Fibroblast of skin of left quadriceps (primary cell): ENCODE results near the gene AQP12A.

Experiments
- DNase-seq, 2 experiments: peaks; one replicate each; pipeline ENCODE4 v3.0.0-alpha.2; 2013; ENCODE audit warnings: low read depth in 2 of 2

The AQP12A gene

DNA sequence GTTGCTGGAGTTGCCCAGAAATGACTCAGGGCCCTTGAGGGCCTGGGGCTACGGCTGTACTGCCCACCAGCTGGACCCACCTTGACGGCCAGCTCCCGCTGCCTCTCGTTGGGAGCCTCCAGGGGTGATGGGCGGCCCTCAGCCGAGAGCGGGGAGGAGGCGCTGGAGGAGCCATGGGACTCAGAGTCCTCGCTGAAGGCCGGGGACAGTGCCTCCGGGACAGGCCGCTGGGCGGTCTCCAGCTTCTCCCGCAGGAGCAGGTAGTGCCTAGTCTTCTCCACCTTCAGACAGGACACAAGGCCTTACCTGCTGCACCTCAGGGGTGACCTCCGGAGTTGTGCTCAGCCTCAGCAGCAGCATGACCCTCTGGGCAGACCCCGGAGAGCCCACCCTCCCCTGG, 30.7 kb downstream of the AQP12A start:
- no peak for DNase-seq

DNA sequence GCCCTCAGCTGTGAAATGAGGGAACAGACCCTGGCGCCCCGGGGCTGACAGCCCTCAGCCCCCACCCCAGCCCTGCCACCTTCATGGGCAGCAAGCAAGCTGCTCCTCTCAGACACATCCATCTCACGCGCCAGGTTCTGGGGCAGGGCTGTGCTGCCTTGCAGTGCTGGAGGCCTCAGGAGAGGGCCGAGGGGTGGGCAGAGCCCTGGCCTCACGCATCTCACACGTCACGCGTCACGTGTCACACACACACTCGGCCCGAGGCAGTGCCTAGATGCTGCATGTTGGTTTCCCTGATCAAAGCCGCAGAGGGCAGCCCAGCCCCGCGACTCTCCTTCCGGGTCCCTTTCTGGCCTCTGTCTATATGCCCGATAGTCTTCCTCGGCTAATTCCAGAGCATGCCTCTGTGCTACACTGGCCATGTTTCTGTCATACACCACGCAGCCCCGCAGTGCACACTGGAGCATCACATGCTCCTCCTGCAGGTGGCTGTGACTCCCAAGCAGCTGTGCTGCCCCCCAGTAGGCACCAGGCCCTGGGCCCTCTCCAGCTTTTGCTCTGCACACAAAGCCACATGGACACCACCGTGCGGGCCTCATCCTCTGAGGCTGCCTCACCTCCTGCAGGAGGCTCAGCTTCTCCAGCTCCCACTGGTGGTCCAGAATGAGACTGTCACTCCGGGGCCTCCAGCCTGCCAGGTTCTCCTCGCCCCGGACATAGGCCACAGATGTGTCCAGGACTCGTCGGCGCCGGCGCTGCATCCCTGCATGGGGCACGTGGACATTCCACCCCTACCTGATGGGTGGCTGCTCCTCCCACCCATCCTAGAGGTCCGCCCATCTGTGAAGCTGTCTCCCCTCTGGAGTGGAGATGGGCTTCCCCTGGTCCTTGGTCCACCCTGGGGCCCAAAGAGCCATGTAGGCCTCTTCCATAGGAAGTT, 31.4 kb downstream of the AQP12A start:
- no peak for DNase-seq

DNA sequence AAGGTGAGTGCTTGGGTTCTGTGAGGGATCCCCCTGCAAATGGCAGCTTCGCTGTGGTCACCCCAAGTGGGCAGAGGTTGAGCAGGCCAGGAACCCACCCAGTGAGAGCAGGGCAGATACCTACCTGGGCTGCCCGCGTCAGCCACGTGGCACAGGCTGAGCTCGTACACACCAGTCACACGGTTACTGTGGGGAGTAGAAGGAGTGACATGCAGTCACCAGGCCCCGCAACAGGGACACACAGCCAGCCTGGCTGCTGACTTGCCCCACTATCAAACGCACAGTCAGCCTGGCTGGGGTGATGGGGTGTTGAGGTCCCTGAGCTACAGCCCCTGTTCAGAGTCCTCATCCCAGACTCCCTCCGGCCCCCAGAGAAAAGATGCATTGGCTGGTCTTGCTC, 32.2 kb downstream of the AQP12A start:
- DNase-seq, result no peak

DNA sequence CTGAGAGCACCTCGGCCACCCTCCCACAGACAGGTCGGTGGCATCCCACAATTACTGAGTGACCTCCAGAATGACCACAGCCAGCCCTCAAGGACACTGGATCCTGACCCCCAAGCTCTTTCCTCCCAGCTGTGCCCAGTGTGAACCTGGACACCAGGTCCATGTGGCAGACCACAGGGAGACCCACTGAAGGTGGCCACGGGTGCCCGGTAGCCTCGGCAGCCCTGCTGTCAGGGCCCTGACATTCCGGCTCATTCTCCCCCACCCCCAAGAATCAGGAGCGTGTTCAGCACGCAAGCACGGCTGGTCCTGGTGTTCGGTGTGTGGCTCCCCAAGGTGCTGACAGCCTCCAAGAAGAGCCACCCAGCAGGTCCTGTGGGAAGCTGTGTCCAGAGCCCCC, 32.8 kb downstream of the AQP12A start:
- no peak for DNase-seq

DNA sequence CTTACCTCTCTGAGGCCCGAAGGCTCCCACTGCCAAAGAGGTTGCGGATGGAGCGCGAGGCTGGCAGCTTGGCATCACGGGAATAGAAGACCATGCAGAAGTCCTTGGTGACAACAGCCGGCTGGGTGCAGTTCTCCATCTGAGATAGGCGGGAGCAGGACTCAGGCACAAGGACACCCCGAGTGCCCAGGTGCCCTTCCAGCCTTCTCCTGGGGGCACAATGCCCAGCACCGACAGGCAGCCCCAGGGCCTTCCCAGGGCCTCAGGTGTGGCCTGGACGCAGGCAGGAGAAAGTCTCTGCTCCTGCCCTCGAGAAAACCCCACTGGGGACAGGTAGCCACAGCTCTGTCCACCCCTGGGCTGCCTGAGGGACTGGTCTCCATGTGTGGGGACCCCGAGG, 33.6 kb downstream of the AQP12A start:
- DNase-seq, result no peak

DNA sequence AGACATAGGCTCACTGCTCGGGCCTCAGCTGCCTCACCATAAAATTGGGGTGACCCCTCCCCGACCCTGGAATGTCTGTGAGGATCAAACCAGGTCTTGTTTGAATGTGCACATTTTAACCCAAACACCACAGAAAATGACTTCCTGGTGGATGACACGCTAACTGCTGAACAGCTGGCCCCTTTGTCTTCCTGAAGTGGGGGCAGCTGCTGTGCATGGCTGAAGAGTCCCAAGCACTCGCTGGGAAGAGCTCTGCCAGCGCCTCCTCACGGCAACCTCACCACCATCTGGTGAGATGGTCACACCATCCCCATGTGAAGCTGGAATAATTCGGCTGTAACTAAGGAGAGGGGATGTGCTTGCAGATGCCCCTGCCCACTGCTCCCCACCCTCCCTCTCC, 34.0 kb downstream of the AQP12A start:
- no peak for DNase-seq

DNA sequence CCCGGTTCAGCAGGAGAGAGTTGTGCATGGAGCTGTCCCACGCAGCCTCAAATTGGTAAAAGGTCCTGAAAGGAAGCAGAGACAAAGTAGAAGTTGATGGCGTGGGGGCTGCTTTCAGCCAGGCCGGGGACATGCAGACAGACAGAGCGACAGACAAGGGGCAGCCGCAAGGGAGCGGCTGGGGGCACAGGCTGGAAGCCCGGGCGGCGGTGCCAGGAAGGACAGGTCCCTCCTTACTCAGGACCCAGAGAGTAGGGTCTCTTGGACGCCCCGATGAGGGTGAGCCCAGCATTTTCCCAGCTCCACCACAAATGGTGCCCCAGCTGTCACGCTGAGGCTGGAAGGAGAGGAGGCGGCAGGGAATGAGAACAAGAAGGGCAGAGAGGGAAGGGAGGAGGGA, 35.2 kb downstream of the AQP12A start:
- no peak for DNase-seq

DNA sequence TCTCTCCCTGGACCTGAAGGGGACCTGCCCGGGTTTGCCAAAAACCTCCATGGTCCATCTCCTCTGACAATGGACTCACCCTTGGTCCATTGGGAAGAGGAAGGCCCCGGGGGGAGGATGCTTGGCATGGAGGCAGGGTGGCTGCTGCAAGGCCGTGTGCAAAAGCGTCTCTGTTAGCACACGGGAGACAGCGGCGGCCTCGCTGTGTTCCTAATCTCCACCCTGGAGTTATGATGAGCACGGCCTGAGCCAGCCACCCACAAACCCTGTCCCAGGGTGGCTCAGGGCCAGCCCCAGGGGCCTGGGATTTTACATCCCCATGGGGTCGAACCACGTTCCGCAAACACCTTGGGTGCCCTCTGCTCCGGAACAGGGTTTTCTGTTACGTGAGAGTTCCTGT, 35.8 kb downstream of the AQP12A start:
- no peak for DNase-seq

DNA sequence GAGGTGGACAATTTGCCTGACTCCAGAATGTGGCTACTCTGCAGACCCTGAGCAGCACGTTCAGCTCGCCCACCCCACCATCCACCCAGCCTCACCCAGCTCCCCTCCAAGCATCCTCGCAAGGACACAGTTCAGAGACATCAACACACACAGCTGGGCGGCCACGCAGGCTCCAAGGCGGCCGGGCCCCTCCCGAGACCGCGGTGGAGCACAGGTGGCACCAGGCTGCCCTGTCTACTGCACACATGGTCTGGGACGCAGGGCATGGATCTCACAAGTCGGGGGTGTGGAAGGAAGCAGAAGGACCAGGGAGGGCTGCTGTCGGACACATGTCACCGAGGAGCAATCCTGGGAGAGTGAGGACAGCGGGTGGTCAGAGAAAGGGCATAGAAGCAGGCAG, 36.2 kb downstream of the AQP12A start:
- DNase-seq, result no peak

DNA sequence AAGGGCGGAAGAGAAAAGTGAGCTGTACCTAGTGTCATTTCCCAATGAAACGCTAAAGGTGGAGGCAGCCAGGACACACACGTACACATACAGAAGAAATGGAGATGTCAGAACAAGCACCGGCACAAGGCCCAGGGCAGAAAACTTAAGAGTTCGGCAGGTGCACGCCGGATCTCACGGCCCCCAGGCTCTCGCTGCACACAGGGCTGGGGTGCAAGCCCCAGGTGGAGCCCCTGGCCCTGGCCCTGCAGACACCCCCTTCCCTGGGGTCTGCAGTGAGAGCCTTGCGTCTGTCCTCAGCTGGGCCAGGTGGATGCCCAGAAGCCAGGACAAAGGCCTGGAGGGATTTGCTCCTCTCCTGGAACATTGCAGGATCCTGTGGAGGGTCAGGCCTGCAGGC, 36.7 kb downstream of the AQP12A start:
- DNase-seq, result no peak

DNA sequence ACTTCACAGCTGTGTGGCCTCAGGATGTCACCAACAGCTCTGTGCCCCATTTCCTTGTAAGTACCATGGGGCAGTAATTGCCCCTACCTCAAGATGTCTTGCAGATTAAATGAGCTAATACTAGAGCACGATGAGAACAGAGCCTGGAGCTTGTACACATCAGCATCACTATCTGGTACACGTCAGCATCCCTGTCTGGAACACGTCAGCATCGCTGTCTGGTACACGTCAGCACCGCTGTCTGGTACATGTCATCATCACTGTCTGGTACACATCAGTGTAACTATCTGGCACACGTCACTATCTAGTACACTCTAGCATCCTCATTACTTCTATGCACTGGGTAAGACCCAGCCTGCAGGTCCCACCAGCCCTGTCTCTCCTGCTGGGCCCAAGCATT, 37.2 kb downstream of the AQP12A start:
- no peak for DNase-seq

DNA sequence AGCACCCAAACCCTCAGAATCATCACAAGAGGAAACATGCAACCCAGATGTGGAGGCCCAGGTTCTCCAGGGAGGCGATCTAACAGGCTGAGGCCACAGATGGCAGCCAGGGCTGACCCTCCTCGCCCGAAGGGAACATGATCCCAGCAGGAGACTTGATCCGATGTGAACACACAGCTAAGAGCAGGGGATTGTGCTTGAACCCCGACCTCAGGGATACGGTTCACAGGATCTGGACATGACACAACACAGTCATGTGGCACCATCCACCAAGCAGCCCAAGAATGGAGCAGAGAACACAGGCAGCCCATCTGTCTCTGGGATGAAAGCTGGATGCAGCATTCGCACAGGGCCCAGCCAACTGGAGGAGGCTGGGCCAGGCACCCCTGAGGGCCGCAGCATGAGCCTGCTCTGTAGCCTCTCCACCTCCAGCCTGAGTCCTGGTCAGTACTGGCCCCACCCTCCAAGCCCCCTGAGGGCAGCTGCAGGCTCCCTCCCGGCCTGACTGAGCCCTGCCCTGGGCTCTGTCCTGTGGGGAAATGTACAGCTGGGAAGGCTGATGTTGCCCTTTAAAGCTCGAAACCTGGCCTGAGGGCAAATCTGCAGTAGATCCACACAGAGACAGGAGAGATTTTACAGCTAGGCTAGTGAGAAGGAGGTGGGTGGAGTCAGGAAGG, 39.0 kb downstream of the AQP12A start:
- no peak for DNase-seq

DNA sequence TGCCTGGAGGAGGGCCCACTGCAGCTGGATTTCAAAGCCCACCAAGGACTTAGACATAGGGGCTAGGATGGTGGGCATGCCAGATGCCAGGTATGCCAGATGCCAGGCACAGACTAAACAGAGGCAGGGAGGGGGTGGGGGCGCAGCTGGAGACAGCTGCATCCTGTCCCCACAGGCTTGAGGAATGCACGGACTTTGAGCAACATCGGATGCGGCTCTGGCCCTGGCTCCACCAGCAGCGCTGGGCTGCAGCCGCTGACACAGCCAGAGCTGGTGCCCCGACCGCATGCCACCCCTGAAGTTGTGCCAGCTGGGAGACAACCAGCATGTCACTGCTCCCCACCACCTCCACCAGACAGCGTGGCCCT, 39.5 kb downstream of the AQP12A start:
- no peak for DNase-seq

DNA sequence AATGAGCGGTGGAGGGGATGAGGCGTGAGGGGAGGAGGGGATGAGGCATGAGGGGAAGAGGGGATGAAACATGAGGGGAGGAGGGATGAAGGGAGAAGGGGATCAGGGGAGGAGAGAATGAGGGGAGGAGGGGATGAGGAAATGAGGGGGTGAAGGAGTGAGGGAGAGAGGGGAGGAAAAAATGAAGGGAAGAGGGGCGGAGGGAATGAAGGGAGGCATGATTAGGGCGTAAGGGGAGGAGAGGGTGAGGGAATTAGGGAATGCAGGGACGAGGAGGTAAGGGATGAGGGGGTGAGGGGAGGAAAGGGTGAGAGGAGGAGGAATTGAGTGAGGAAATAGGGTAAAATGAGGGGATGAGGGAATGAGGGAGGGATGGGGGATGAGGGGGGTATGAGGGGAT, 40.5 kb downstream of the AQP12A start:
- DNase-seq, result no peak

DNA sequence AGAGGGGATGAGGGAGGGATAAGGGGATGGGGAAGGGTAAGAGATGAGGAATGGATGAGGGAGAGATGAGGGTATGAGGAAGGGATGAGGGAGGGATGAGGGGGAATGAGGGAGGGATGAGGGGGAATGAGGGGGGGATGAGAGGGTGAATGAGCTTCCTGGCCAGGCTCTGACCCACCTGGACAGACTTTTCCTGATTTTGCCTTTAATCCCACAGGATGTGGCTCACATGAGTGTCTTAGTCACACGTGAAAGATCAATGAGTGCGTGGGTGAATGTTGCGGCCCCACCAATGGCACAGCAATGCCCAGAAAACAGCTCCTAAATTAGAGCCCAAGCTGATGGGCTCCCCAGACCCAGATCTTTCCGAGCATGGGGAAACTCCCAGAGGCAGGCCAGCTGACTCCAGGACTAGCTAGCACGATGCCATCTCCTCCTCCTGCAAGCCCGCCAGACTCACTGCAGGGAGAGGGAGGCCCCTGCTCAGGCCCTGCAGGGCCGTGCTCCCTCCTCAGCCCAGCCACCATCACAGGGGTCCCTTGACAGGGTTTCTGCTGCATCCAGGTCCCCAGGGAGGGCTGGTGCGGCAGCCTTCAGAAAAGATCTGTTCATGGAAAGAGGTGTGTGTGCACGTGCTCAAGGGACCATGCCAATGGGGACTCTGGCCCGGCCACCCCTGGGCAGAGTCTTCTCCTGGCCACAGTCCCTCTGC, 41.4 kb downstream of the AQP12A start:
- no peak for DNase-seq

DNA sequence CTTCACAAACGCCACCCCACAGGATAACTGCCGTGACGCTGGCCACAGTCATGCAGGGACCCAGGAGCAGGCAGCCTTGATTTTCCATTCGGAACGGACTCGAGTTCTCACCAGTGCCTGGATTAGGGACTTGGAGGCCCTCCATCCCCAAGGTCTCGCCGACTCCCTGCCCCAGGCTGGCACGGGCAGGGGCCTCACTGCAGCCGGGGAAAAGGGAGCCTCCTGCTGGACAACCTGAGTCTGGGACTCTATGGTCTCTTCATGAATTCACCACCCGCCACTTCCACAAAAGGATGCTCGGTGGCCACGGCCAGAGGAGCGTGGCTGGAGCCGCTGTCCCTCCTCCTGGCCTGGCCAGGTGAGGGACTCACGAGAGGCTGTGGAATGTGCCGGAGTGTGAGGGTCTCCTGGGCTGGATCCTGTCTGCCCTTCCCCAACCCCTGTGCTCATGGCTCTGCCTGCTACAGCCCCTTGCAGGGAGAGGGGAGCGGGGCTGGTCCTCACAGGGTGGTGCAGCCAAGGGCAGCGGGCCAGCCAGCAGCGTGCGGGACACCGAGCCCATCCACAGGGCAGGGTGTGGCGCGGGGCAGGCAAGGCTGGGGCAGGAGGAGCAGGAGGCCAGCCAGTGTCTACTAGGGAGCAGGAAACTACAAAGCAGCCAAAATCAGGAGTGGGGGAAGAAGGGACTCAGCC, 42.3 kb downstream of the AQP12A start:
- DNase-seq, result no peak

DNA sequence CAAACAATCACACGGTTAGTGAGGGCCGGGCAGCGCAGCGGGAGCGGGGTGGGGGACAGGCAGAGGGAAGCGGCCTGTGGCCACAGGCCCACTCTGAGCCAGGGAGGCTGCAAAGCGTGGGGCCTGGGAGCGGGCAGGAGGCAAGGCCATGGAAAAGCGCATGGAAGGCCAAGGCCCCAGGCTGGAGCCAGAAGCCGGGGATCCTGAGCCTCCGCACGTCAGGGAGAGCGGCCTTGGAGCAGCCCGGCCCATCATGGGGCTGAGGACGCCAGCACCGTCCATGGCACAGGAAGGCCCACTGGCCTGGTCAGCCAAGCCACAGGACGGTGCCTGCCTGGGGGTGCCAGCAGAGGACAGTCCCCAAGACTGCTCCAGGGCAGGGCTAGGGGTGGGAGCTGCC, 43.1 kb downstream of the AQP12A start:
- no peak for DNase-seq

DNA sequence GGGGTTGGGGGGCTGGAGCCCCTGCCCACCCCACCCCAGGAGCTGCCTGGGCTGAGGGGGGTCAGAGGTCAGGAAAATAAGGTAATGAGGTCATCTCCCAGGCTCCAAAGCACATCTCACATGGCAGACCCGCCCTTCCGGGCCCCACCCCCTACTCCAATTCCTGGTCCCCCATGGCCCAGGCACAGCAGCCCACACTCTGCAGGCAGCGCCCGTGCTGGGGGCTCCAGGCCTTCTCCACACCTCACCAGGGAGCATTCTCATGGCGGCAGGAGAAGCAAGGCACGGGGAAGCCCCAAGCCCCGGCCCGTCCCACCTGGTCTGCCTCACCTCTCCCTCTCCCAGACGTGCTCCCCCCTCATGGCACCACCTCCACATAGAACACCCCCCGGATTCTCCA, 43.8 kb downstream of the AQP12A start:
- no peak for DNase-seq

DNA sequence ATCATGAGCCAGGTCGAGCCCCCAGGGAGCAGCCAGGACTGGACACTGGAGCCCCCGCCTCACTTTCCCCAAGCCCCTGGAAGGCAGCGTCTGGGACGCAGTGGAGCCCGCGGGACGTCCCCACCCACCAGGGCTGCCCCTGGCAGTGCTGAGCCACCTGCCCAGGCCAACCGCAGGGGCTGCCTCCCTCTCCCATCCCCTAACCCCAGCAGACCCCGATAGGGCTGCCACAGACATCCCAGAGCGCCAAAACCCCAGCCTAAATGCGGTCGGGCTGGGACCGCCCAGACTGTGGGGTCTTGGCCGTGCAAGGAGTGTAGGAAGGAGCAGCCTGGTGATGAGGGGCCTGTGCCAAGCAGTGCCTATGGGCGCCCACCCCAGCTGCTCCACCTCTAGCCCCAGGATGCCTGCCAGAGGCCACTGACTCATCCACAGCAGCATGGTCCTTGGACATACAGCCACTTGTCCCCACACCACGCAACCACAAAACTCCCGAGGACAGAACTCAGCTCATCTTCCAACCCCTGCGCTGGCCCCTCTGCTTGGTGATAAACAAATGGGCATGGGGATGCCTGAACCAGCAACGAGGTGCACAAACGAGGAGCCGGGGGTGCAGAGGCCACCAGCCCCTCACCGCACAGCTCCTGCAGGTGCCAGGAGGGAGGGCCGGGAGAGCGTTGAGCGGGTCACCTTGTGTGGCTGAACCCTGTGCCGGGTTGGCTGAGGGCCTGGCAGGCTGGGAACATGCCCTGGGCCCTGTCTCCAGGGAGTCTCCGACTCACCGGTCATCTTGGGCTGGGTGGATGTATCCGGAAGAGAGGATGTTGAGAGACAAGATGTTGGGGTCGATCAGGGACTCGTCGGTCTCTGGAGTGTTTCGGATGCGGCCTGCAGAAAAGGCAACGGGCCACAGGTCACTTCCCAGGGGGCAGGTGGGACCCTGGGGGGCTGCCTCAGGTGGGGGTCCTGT, 44.9 kb downstream of the AQP12A start:
- DNase-seq, result no peak

DNA sequence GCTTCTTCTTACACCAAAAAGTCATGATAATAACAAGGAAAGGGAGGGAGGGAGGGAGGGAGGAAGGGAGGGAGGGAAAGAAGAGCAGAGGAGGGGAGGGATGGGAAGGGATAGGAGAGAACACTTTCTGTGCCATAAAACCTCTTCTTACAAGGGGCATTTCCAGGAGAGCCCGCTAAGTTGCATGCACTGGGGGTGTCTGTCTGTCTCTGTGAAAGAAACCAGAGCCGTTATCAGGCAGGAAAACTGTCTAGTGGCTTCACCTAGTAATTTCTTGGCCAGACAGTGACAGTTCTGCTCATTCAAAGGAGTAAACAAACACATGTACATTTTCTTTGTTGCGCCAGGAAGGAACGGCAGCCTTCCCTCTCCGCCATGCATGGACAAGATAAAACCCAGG, 45.8 kb downstream of the AQP12A start:
- no peak for DNase-seq

DNA sequence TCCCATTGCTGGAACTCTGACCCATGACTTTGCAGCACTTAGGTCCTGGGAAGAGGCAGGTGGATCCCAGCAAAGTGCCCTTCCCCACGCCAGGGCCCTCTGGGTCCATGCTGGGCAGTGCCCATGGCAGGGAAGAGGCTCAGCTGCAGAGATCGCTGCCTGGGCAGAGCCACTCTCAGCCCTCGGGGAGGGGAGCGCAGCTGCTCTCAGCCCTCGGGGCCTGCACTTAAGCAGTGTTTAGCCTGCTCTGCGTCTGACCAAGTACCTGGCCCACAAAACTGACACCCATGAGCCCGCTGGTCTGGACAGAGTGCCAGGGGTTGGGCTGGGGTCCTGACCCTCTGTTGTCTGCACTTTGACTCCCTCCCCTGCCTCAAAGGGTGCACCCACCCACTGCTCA, 46.3 kb downstream of the AQP12A start:
- DNase-seq, result no peak
